Activated gamma-delta T cell (primary cell): ENCODE results near the gene KDM8.

Source experiments
- DNase-seq: peaks from one replicate; lab custom pipeline; 2025; lab: John Stamatoyannopoulos, UW

KDM8 gene

GRCh38 chr16:27216297-27216885 lies 13.1 kb downstream of the KDM8 start:
- DNase-seq = no peak

- no peak for DNase-seq
Measured at GRCh38 chr16:27217256-27217655, 13.9 kb downstream of the KDM8 start.

GRCh38 chr16:27218756-27219155 lies 15.4 kb downstream of the KDM8 start:
- no peak for DNase-seq

GRCh38 chr16:27219161-27219560 lies 15.8 kb downstream of the KDM8 start:
- no peak for DNase-seq

GRCh38 chr16:27220120-27220519 lies 16.8 kb downstream of the KDM8 start:
- DNase-seq = no peak

GRCh38 chr16:27220527-27220926 lies 17.2 kb downstream of the KDM8 start:
- no peak for DNase-seq

- DNase-seq = no peak
Measured at GRCh38 chr16:27220991-27221390, 17.7 kb downstream of the KDM8 start.

GRCh38 chr16:27221576-27222248 lies 18.4 kb downstream of the KDM8 start:
- DNase-seq = no peak

- DNase-seq = no peak
Measured at GRCh38 chr16:27222249-27223225, 19.2 kb downstream of the KDM8 start.

- no peak for DNase-seq
Measured at GRCh38 chr16:27223226-27223610, 19.9 kb downstream of the KDM8 start.

- no peak for DNase-seq
Measured at GRCh38 chr16:27223701-27224100, 20.4 kb downstream of the KDM8 start.

- DNase-seq = no peak
Measured at GRCh38 chr16:27224271-27224737, 21.0 kb downstream of the KDM8 start.

GRCh38 chr16:27224741-27225300 lies 21.5 kb downstream of the KDM8 start:
- DNase-seq = no peak

- no peak for DNase-seq
Measured at GRCh38 chr16:27225536-27226360, 22.4 kb downstream of the KDM8 start.

- no peak for DNase-seq
Measured at GRCh38 chr16:27226476-27226875, 23.1 kb downstream of the KDM8 start.

GRCh38 chr16:27226976-27227705 lies 23.8 kb downstream of the KDM8 start:
- DNase-seq = no peak

- DNase-seq = no peak
Measured at GRCh38 chr16:27228045-27228444, 24.7 kb downstream of the KDM8 start.

GRCh38 chr16:27228621-27229501 lies 25.5 kb downstream of the KDM8 start:
- no peak for DNase-seq

- DNase-seq = no peak
Measured at GRCh38 chr16:27229891-27230470, 26.7 kb downstream of the KDM8 start.
